ENCODE data around the gene SYTL2.

DNA sequence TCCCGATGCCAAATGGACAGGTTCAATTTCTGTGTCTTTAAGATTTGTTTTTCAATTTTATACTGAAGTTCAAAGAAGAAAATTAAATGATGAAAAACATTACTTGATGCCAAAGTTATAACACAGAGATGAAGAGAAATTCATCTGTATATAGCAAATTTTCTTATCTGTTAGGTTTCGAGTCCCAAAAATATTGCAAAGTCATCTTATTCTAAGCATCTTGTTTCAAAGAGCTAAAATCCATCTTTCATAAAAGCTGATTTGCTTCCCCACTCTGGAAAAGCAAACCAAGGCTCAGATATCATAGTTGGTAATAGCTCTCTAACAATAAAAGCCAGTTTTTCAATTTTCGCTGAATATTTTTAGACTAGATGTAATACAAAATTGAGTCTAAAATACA is 106.0 kb downstream of the SYTL2 start:
- TF ChIP-seq EP300 (IDR thresholded peaks at IDR 0.05), result no peak
- TF ChIP-seq, protein P1, sequence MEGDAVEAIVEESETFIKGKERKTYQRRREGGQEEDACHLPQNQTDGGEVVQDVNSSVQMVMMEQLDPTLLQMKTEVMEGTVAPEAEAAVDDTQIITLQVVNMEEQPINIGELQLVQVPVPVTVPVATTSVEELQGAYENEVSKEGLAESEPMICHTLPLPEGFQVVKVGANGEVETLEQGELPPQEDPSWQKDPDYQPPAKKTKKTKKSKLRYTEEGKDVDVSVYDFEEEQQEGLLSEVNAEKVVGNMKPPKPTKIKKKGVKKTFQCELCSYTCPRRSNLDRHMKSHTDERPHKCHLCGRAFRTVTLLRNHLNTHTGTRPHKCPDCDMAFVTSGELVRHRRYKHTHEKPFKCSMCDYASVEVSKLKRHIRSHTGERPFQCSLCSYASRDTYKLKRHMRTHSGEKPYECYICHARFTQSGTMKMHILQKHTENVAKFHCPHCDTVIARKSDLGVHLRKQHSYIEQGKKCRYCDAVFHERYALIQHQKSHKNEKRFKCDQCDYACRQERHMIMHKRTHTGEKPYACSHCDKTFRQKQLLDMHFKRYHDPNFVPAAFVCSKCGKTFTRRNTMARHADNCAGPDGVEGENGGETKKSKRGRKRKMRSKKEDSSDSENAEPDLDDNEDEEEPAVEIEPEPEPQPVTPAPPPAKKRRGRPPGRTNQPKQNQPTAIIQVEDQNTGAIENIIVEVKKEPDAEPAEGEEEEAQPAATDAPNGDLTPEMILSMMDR (IDR thresholded peaks at IDR 0.05), result no peak

Measured in tibial nerve (tissue), 4 donors.